IMR-90 (cell line): ENCODE data around the gene LGI1. TPM values are rescaled to one million over a fixed set of nuclear protein-coding genes. Genes with fewer than 3 reads are reported as not detected.

Experiments
- ATAC-seq: fragments of 200-7000 bp; cut with Tn5 transposase; 2 replicates; pipeline ENCODE4 v1.9.1; 2020; ENCODE audit warnings: low read depth, mild to moderate bottlenecking, moderate library complexity
- BruUV-seq: library from RNA; stranded (reverse); fragments of 400-500 nt; replicated peaks from 2 replicates; lab custom pipeline; 2021; lab: Mats Ljungman, UMichigan
- CTCF ChIA-PET: fragments of 300-600 bp; formaldehyde crosslinking; extraction: SDS; loops from one replicate; lab custom pipeline; 2021; ENCODE audit warnings: antibody characterized with exemption; lab: Yijun Ruan, JAX
- POLR2A ChIA-PET: fragments of 300-600 bp; sonication (Branson Sonifier 250); formaldehyde crosslinking; loops from one replicate; lab custom pipeline; 2022; ENCODE audit warnings: antibody characterized with exemption; ENCODE audit not compliant: unreplicated experiment; lab: Charles Lee
- DNase-seq: peaks from one replicate; pipeline ENCODE4 v3.0.0; 2013
- H2AFZ ChIP-seq: replicated peaks from 2 replicates; pipeline ENCODE3; 2013; ENCODE audit warnings: low read length, mild to moderate bottlenecking; ENCODE audit not compliant: poor library complexity
- H2AK5ac ChIP-seq: 2 replicates; pipeline ENCODE4 v1.6.1; 2013; ENCODE audit warnings: low read depth, low read length, inconsistent platforms
- H2AK9ac ChIP-seq: replicated peaks from 2 replicates; pipeline ENCODE3; 2013; ENCODE audit warnings: mild to moderate bottlenecking, low read depth, low read length, moderate library complexity; ENCODE audit not compliant: poor library complexity
- H2BK120ac ChIP-seq: 2 replicates; pipeline ENCODE4 v1.6.1; 2013; ENCODE audit warnings: low read depth, low read length, inconsistent platforms
- H2BK15ac ChIP-seq: 3 replicates; pipeline ENCODE4 v1.6.1; 2013; ENCODE audit warnings: low read depth, low read length, inconsistent platforms
- H2BK20ac ChIP-seq: 2 replicates; pipeline ENCODE4 v1.6.1; 2013; ENCODE audit warnings: low read depth, mild to moderate bottlenecking, inconsistent platforms, low read length, moderate library complexity
- H2BK5ac ChIP-seq: 2 replicates; pipeline ENCODE4 v1.6.1; 2013; ENCODE audit warnings: mild to moderate bottlenecking, low read depth, low read length, inconsistent platforms; ENCODE audit not compliant: poor library complexity, severe bottlenecking
- H3K14ac ChIP-seq: replicated peaks from 2 replicates; pipeline ENCODE4 v1.6.1; 2013; ENCODE audit warnings: low read depth, low read length, inconsistent platforms
- H3K18ac ChIP-seq: 2 replicates; pipeline ENCODE4 v1.6.1; 2013; ENCODE audit warnings: low read depth, low read length, control low read depth
- H3K23ac ChIP-seq: 2 replicates; pipeline ENCODE4 v1.6.1; 2013; ENCODE audit warnings: low read depth, low read length, inconsistent platforms
- H3K27ac ChIP-seq: 2 replicates; pipeline ENCODE4 v1.5.1; 2013; ENCODE audit warnings: mild to moderate bottlenecking, control low read depth, low read length; ENCODE audit not compliant: insufficient read depth
- H3K27me3 ChIP-seq: 2 replicates; pipeline ENCODE4 v1.6.1; 2013; ENCODE audit warnings: low read length; ENCODE audit not compliant: control insufficient read depth, insufficient read depth
- H3K36me3 ChIP-seq: 2 replicates; pipeline ENCODE4 v1.6.1; 2013; ENCODE audit warnings: low read length, mixed read lengths; ENCODE audit not compliant: control insufficient read depth, insufficient read depth
- H3K4ac ChIP-seq: 2 replicates; pipeline ENCODE4 v1.6.1; 2013; ENCODE audit warnings: low read depth, low read length, inconsistent platforms
- H3K4me1 ChIP-seq: 2 replicates; pipeline ENCODE4 v1.6.1; 2013; ENCODE audit warnings: low read length, mixed read lengths; ENCODE audit not compliant: control insufficient read depth, insufficient read depth
- H3K4me2 ChIP-seq: 2 replicates; pipeline ENCODE4 v1.6.1; 2013; ENCODE audit warnings: low read depth, mild to moderate bottlenecking, control low read depth, low read length, moderate library complexity
- H3K4me3 ChIP-seq: 2 replicates; pipeline ENCODE4 v1.5.1; 2013; ENCODE audit warnings: low read depth, mild to moderate bottlenecking, control low read depth, low read length, moderate library complexity; ENCODE audit not compliant: insufficient read depth
- H3K56ac ChIP-seq: 2 replicates; pipeline ENCODE4 v1.6.1; 2013; ENCODE audit warnings: low read length, inconsistent platforms; ENCODE audit not compliant: insufficient read depth; ENCODE audit errors: extremely low read depth
- H3K79me1 ChIP-seq, 2 experiments: 2 replicates each; pipeline ENCODE4 v1.6.1; 2013; ENCODE audit warnings: low read length in 2 of 2, inconsistent platforms in 1 of 2, low read depth in 1 of 2
- H3K9ac ChIP-seq: 2 replicates; pipeline ENCODE4 v1.6.1; 2013; ENCODE audit warnings: low read depth, low read length, control low read depth
- H3K9me1 ChIP-seq: 2 replicates; pipeline ENCODE4 v1.6.1; 2013; ENCODE audit warnings: low read length, inconsistent platforms; ENCODE audit not compliant: insufficient read depth
- H3K9me3 ChIP-seq: 2 replicates; pipeline ENCODE4 v1.6.1; 2013; ENCODE audit warnings: low read length; ENCODE audit not compliant: control insufficient read depth, insufficient read depth
- H4K20me1 ChIP-seq: 2 replicates; pipeline ENCODE4 v1.6.1; 2013; ENCODE audit warnings: low read length, inconsistent platforms; ENCODE audit not compliant: insufficient read depth
- H4K5ac ChIP-seq: 2 replicates; pipeline ENCODE4 v1.6.1; 2013; ENCODE audit warnings: mild to moderate bottlenecking, low read depth, low read length, control low read depth
- H4K8ac ChIP-seq, 2 experiments: 2 replicates each; pipeline ENCODE4 v1.6.1; 2013; ENCODE audit warnings: low read depth in 2 of 2, low read length in 2 of 2, control low read depth in 1 of 2, inconsistent platforms in 1 of 2
- H4K91ac ChIP-seq: 2 replicates; pipeline ENCODE4 v1.6.1; 2013; ENCODE audit warnings: low read depth, low read length, inconsistent platforms; ENCODE audit not compliant: insufficient read depth
- CEBPB ChIP-seq: IDR thresholded peaks from 2 replicates; pipeline ENCODE4 v1.6.1; 2012; ENCODE audit warnings: low read depth, low read length, improper control_type of control experiment
- CHD1 ChIP-seq: IDR thresholded peaks from 2 replicates; pipeline ENCODE4 v1.6.1; 2012; ENCODE audit warnings: low read depth, low read length, improper control_type of control experiment
- FOS ChIP-seq: fragments of 150-350 bp; IDR thresholded peaks from 2 replicates; pipeline ENCODE4 v1.6.1; 2016; ENCODE audit warnings: low read depth, low read length
- MAFK ChIP-seq: IDR thresholded peaks from 2 replicates; pipeline ENCODE4 v1.6.1; 2012; ENCODE audit warnings: low read depth, low read length, improper control_type of control experiment
- MAZ ChIP-seq: IDR thresholded peaks from 2 replicates; pipeline ENCODE4 v1.6.1; 2012; ENCODE audit warnings: low read depth, mild to moderate bottlenecking, low read length, improper control_type of control experiment, moderate library complexity, borderline replicate concordance
- MXI1 ChIP-seq: IDR thresholded peaks from 2 replicates; pipeline ENCODE4 v1.6.1; 2012; ENCODE audit warnings: low read depth, mild to moderate bottlenecking, low read length, moderate library complexity, borderline replicate concordance
- NFE2L2 ChIP-seq: fragments of 150-350 bp; IDR thresholded peaks from 2 replicates; pipeline ENCODE4 v1.6.1; 2016; ENCODE audit warnings: low read depth, mild to moderate bottlenecking, low read length
- POLR2A ChIP-seq: IDR thresholded peaks from 2 replicates; pipeline ENCODE4 v1.6.1; 2012; ENCODE audit warnings: mild to moderate bottlenecking, low read depth, low read length
- RAD21 ChIP-seq: IDR thresholded peaks from 2 replicates; pipeline ENCODE4 v1.6.1; 2012; ENCODE audit warnings: low read length, improper control_type of control experiment
- RCOR1 ChIP-seq: IDR thresholded peaks from 2 replicates; pipeline ENCODE4 v1.6.1; 2012; ENCODE audit warnings: mild to moderate bottlenecking, low read length, improper control_type of control experiment; ENCODE audit not compliant: insufficient replicate concordance
- RFX5 ChIP-seq: IDR thresholded peaks from 2 replicates; pipeline ENCODE4 v1.8.0; 2012; ENCODE audit warnings: low read depth, mild to moderate bottlenecking, low read length, moderate library complexity
- SMC3 ChIP-seq: fragments of 150-350 bp; IDR thresholded peaks from 2 replicates; pipeline ENCODE4 v1.6.1; 2016; ENCODE audit warnings: low read depth, mild to moderate bottlenecking, antibody characterized with exemption, low read length, moderate library complexity
- whole genome bisulfite sequencing, 2 experiments: methylation state at CpG; one replicate each; pipeline versions ENCODE4 v1.1.5 to v1.1.7; 2013; ENCODE audit warnings: missing lambda C conversion rate in 2 of 2; ENCODE audit not compliant: insufficient read length in 1 of 2; ENCODE audit errors: extremely low coverage in 2 of 2; 5-methylcytosine and 5-hydroxymethylcytosine counted together
- dilution Hi-C: fragments of 300-500 bp; cut with HindIII; formaldehyde crosslinking; loops from one replicate; pipeline ENCODE4 v1.14.3; 2018; ENCODE audit warnings: low sequenced_read_pairs; ENCODE audit not compliant: unreplicated experiment
- in situ Hi-C: fragments of 300-500 bp; cut with MboI; formaldehyde crosslinking; loops from 3 replicates; pipeline ENCODE4 v1.14.3; 2019; ENCODE audit warnings: low sequenced_read_pairs, inconsistent platforms, mixed read lengths
- intact Hi-C: fragments of 100-400 bp; cut with micrococcal nuclease; formaldehyde crosslinking; loops from 2 replicates; pipeline ENCODE4 v1.10.0; 2022
- polyA plus RNA-seq, 3 experiments: library from polyadenylated mRNA; depleted of rRNA; stranded (reverse); fragments of >200 nt; gene quantifications; 2 replicates each; pipeline ENCODE4 v1.2.3, GENCODE V29; 2012; ENCODE audit warnings: low replicate concordance in 1 of 3
- total RNA-seq: library from RNA; depleted of rRNA; stranded (reverse); fragments of >200 nt; gene quantifications from 2 replicates; pipeline ENCODE4 v1.2.3, GENCODE V29; 2012
- TF ChIP-seq, protein P1 (sequence below): fragments of 150-350 bp; IDR thresholded peaks from 2 replicates; pipeline ENCODE4 v1.6.1; 2016; ENCODE audit warnings: low read depth, mild to moderate bottlenecking, low read length, moderate library complexity, borderline replicate concordance
- TF ChIP-seq, protein P2 (sequence below): conservative IDR thresholded peaks from 2 replicates; pipeline ENCODE4 v1.5.1; 2012; ENCODE audit warnings: mild to moderate bottlenecking, low read depth, low read length, improper control_type of control experiment
- TF ChIP-seq, protein P3 (sequence below): fragments of 150-350 bp; IDR thresholded peaks from 2 replicates; pipeline ENCODE4 v1.6.1; 2017; ENCODE audit warnings: mild to moderate bottlenecking, antibody characterized with exemption, low read length, low read depth

LGI1 gene
- total and polyA plus RNA-seq, 2 of the 4 experiments (the other 2 are of a cell fraction): not detected

DNA sequence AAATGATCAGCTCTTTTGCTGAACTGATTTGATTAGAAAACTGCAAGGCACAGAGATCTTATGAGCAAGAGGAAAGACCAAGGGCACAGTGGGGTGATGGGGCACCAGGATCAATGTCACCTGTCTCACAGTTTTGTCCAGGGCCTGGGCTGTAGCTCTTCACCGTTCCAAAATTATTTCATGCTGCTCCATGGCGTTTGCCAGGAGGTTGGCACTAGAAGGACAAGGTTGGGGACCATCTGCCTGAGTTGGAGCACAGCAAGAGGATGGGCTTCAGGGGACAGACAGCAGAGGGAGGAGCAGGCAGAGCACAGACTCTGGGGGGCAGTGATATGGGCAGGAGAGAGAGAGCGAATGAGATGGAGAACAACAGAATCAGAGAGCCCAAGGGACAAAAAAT, 37.8 kb upstream of the LGI1 start:
- no peaks in the 10 kb centered on the region for H3K9me3 ChIP-seq
- H4K91ac ChIP-seq: no peak overlapping the region
- H2BK5ac ChIP-seq: no peak overlapping the region
- H2AK9ac ChIP-seq: no peak overlapping the region
- TF ChIP-seq RCOR1 (no peak), CHD1 (no peak), MAZ (no peak), SMC3 (no peak), RFX5 (no peak), RAD21 (no peak), POLR2A (no peak), FOS (no peak), CEBPB (no peak), NFE2L2 (no peak), MXI1 (no peak), MAFK (no peak)
- TF ChIP-seq, protein P1, sequence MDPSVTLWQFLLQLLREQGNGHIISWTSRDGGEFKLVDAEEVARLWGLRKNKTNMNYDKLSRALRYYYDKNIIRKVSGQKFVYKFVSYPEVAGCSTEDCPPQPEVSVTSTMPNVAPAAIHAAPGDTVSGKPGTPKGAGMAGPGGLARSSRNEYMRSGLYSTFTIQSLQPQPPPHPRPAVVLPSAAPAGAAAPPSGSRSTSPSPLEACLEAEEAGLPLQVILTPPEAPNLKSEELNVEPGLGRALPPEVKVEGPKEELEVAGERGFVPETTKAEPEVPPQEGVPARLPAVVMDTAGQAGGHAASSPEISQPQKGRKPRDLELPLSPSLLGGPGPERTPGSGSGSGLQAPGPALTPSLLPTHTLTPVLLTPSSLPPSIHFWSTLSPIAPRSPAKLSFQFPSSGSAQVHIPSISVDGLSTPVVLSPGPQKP: no peak
- TF ChIP-seq, protein P2, sequence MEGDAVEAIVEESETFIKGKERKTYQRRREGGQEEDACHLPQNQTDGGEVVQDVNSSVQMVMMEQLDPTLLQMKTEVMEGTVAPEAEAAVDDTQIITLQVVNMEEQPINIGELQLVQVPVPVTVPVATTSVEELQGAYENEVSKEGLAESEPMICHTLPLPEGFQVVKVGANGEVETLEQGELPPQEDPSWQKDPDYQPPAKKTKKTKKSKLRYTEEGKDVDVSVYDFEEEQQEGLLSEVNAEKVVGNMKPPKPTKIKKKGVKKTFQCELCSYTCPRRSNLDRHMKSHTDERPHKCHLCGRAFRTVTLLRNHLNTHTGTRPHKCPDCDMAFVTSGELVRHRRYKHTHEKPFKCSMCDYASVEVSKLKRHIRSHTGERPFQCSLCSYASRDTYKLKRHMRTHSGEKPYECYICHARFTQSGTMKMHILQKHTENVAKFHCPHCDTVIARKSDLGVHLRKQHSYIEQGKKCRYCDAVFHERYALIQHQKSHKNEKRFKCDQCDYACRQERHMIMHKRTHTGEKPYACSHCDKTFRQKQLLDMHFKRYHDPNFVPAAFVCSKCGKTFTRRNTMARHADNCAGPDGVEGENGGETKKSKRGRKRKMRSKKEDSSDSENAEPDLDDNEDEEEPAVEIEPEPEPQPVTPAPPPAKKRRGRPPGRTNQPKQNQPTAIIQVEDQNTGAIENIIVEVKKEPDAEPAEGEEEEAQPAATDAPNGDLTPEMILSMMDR: no peak
- TF ChIP-seq, protein P3, sequence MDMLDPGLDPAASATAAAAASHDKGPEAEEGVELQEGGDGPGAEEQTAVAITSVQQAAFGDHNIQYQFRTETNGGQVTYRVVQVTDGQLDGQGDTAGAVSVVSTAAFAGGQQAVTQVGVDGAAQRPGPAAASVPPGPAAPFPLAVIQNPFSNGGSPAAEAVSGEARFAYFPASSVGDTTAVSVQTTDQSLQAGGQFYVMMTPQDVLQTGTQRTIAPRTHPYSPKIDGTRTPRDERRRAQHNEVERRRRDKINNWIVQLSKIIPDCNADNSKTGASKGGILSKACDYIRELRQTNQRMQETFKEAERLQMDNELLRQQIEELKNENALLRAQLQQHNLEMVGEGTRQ: no peak
- H3K27me3 ChIP-seq: peaks cover 6% of the 10 kb centered on the region
- H3K9ac ChIP-seq: no peak overlapping the region
- H3K9me1 ChIP-seq: no peaks in the 10 kb centered on the region
- ATAC-seq: no peak
- in situ Hi-C loops: no loop called here
- H4K8ac ChIP-seq: no peak overlapping the region
- H2BK15ac ChIP-seq: no peak overlapping the region
- no peaks in the 10 kb centered on the region for H3K79me1 ChIP-seq
- H2BK20ac ChIP-seq: no peak overlapping the region
- no peak overlapping the region for H3K14ac ChIP-seq
- H3K18ac ChIP-seq: no peak overlapping the region
- H3K56ac ChIP-seq: no peak overlapping the region
- no peak overlapping the region for H3K23ac ChIP-seq
- no peak overlapping the region for H2BK120ac ChIP-seq
- dilution Hi-C loops: no loop called here
- H3K36me3 ChIP-seq: no peaks in the 10 kb centered on the region
- H3K4me2 ChIP-seq: no peak overlapping the region
- H4K20me1 ChIP-seq: no peaks in the 10 kb centered on the region
- H2AK5ac ChIP-seq: no peak overlapping the region
- ChIA-PET POLR2A (no interaction called here), CTCF (no interaction called here)
- intact Hi-C loops: no loop called here
- DNase-seq: no peak
- no peak overlapping the region for H3K4me3 ChIP-seq
- no peak overlapping the region for H3K27ac ChIP-seq
- BruUV-seq: no TSS peak
- no peaks in the 10 kb centered on the region for H3K4me1 ChIP-seq
- H3K4ac ChIP-seq: no peak overlapping the region
- no peak overlapping the region for H4K5ac ChIP-seq
- no peak overlapping the region for H2AFZ ChIP-seq
- WGBS, 2 experiments: 10% methylated on average over 2 of the region's 3 CpGs; no CpG with 5 or more reads in 1 of the 2 experiments
